GM23338 (cell line): Measurements from ENCODE around the gene RPL36A. TPM values are rescaled to one million over a fixed set of nuclear protein-coding genes. Genes with fewer than 3 reads are reported as not detected.

Experiments used
- ATAC-seq: fragments of 200-7000 bp; cut with Tn5 transposase; 3 replicates; pipeline ENCODE4 v1.9.1; 2020
- DNase-seq: peaks from one replicate; pipeline ENCODE4 v3.0.0-alpha.2; 2015; ENCODE audit warnings: low spot score
- H2AFZ ChIP-seq: fragments of 200-600 bp; sonication (generic); 2 replicates; pipeline ENCODE4 v1.8.0; 2016; ENCODE audit warnings: antibody characterized with exemption, mild to moderate bottlenecking, moderate library complexity
- H3F3A ChIP-seq: fragments of 200-600 bp; sonication (generic); replicated peaks from 2 replicates; pipeline ENCODE4 v1.8.0; 2017; ENCODE audit warnings: antibody characterized with exemption, mixed run types, low read depth
- H3K27ac ChIP-seq: fragments of 200-600 bp; sonication (generic); 2 replicates; pipeline ENCODE4 v1.6.1; 2016; ENCODE audit warnings: low read depth
- H3K27me3 ChIP-seq: fragments of 200-600 bp; sonication (generic); 2 replicates; pipeline ENCODE4 v1.8.0; 2016; ENCODE audit warnings: mild to moderate bottlenecking, mixed run types, moderate library complexity; ENCODE audit not compliant: insufficient read depth
- H3K36me3 ChIP-seq: fragments of 200-600 bp; sonication (generic); 2 replicates; pipeline ENCODE4 v1.8.0; 2016; ENCODE audit warnings: mild to moderate bottlenecking; ENCODE audit not compliant: insufficient read depth
- H3K4me1 ChIP-seq: fragments of 200-600 bp; sonication (generic); 2 replicates; pipeline ENCODE4 v1.8.0; 2016; ENCODE audit warnings: mild to moderate bottlenecking, moderate library complexity; ENCODE audit not compliant: insufficient read depth
- H3K4me2 ChIP-seq: fragments of 200-600 bp; sonication (generic); 2 replicates; pipeline ENCODE4 v1.7.1; 2017; ENCODE audit warnings: mixed run types
- H3K4me3 ChIP-seq: fragments of 200-600 bp; sonication (generic); 2 replicates; pipeline ENCODE4 v1.6.1; 2016; ENCODE audit warnings: mixed run types
- H3K79me2 ChIP-seq: fragments of 200-600 bp; sonication (generic); replicated peaks from 2 replicates; pipeline ENCODE4 v1.8.0; 2017; ENCODE audit warnings: mild to moderate bottlenecking; ENCODE audit not compliant: insufficient read depth
- H3K9me2 ChIP-seq: fragments of 200-600 bp; sonication (generic); 2 replicates; pipeline ENCODE4 v1.8.0; 2017; ENCODE audit not compliant: insufficient read depth
- H4K20me1 ChIP-seq: fragments of 200-600 bp; sonication (generic); replicated peaks from 2 replicates; pipeline ENCODE4 v1.8.0; 2017; ENCODE audit warnings: mild to moderate bottlenecking; ENCODE audit not compliant: insufficient read depth
- H3K27ac Mint-ChIP-seq: 2 replicates; pipeline ENCODE4 v1.8.0; 2020; ENCODE audit warnings: inconsistent platforms, mild to moderate bottlenecking, moderate library complexity, mixed read lengths
- H3K27me3 Mint-ChIP-seq: 3 replicates; pipeline ENCODE4 v1.8.0; 2022; ENCODE audit warnings: low read depth, mild to moderate bottlenecking, moderate library complexity, mixed read lengths, inconsistent platforms; ENCODE audit not compliant: insufficient read depth, poor library complexity
- H3K36me3 Mint-ChIP-seq: 3 replicates; pipeline ENCODE4 v1.8.0; 2021; ENCODE audit warnings: low read depth, mild to moderate bottlenecking, inconsistent platforms, moderate library complexity, mixed read lengths
- H3K4me1 Mint-ChIP-seq: 3 replicates; pipeline ENCODE4 v1.8.0; 2020; ENCODE audit warnings: mild to moderate bottlenecking, inconsistent platforms, mixed read lengths
- H3K4me3 Mint-ChIP-seq: 3 replicates; pipeline ENCODE4 v1.8.0; 2021; ENCODE audit warnings: moderate library complexity, mild to moderate bottlenecking, inconsistent platforms, mixed read lengths
- H3K9me3 Mint-ChIP-seq: 3 replicates; pipeline ENCODE4 v1.8.0; 2020; ENCODE audit warnings: moderate library complexity, mild to moderate bottlenecking, inconsistent platforms, mixed read lengths
- CREB1 ChIP-seq: fragments of 250-450 bp; sonication (Bioruptor Pico); IDR thresholded peaks from 2 replicates; pipeline ENCODE4 v1.5.0; 2020; ENCODE audit warnings: low read depth, mild to moderate bottlenecking, moderate library complexity
- CTCF ChIP-seq, 2 experiments: fragments of 200-600 bp in 1 of 2; sonication (generic) in 1 of 2; conservative IDR thresholded peaks; 2 replicates each; pipeline versions ENCODE4 v1.5.1 to v1.6.1; 2016 to 2017; ENCODE audit warnings: antibody characterized with exemption in 2 of 2, low read depth in 2 of 2, mild to moderate bottlenecking in 2 of 2, moderate library complexity in 1 of 2
- ETS1 ChIP-seq: IDR thresholded peaks from 2 replicates; pipeline ENCODE4 v1.6.1; 2016; ENCODE audit warnings: antibody characterized with exemption
- NANOG ChIP-seq: IDR thresholded peaks from 2 replicates; pipeline ENCODE4 v1.6.1; 2016; ENCODE audit warnings: antibody characterized with exemption, borderline replicate concordance
- POLR2AphosphoS5 ChIP-seq: IDR thresholded peaks from 2 replicates; pipeline ENCODE4 v1.6.1; 2016; ENCODE audit warnings: antibody characterized with exemption, low read depth
- REST ChIP-seq: IDR thresholded peaks from one replicate; pipeline ENCODE4 v1.6.1; 2018; ENCODE audit warnings: antibody characterized with exemption; ENCODE audit not compliant: unreplicated experiment
- ZNF114 ChIP-seq: fragments of 250-450 bp; sonication (Bioruptor Pico); IDR thresholded peaks from 2 replicates; pipeline ENCODE4 v1.5.0; 2020; ENCODE audit warnings: mild to moderate bottlenecking, moderate library complexity
- ZNF462 ChIP-seq: fragments of 250-450 bp; sonication (Bioruptor Pico); IDR thresholded peaks from 2 replicates; pipeline ENCODE4 v1.5.0; 2020; ENCODE audit warnings: mild to moderate bottlenecking, moderate library complexity
- long read RNA-seq: library from polyadenylated mRNA; unstranded; transcript quantifications from one replicate; pipeline ENCODE4 v2.0.0, GENCODE V29; 2020; ENCODE audit not compliant: unreplicated experiment
- polyA plus RNA-seq: library from polyadenylated mRNA; unstranded; fragments of >200 nt; fragmentation: Nextera tagmentation; extraction: Ambion mirVana; gene quantifications from 2 replicates; pipeline ENCODE4 v1.2.1, GENCODE V29; 2016
- total RNA-seq: library from RNA; depleted of rRNA; stranded (reverse); fragments of >200 nt; shearing (Covaris generic); gene quantifications from 2 replicates; pipeline ENCODE4 v1.2.3, GENCODE V29; 2014; rRNA removed

RPL36A gene
- total RNA-seq: 901 and 2,255 TPM in 2 replicates
- 1,348 and 1,607 TPM in 2 replicates for polyA plus RNA-seq
- long read RNA-seq, transcript RPL36A-203 (5 exons, 910 nt): major isoform, 448 of 455 reads
- long read RNA-seq, partial matches to known transcripts: 0 of 455 reads
- long read RNA-seq, other reads (novel, unspliced or antisense): 1 of 455 reads

GRCh38 chrX:101390664-101391525 lies at the start of gene RPL36A:
TSS of gene RPL36A (plus strand) at chrX:101391011. CDS start at chrX:101391044, 33 bp downstream.
- Mint-ChIP-seq H3K4me3 (peak within 1 kb of the TSS; percentile 98), H3K27me3 (peaks cover 16% of the 10 kb centered on the region), H3K9me3 (no peaks in the 10 kb centered on the region), H3K27ac (peak within 1 kb of the TSS; percentile 99), H3K4me1 (peaks cover 9% of the 10 kb centered on the region; the same call in 2 of the 3 replicates), H3K36me3 (peaks cover 45% of the 10 kb centered on the region)
- H3K4me2 ChIP-seq: peak within 1 kb of the TSS; percentile 91
- H3K27me3 ChIP-seq: no peaks in the 10 kb centered on the region
- H3K9me2 ChIP-seq: no peaks in the 10 kb centered on the region
- DNase-seq (peak; percentile 94), ATAC-seq (peak; percentile 96)
- peaks cover 26% of the 10 kb centered on the region for H3K79me2 ChIP-seq
- H3K36me3 ChIP-seq: peaks cover 31% of the 10 kb centered on the region
- TF ChIP-seq ZNF114 (no peak), CREB1 (CRISPR knock-in tag) (no peak), REST (no peak), CTCF (conservative IDR thresholded peaks at IDR 0.05; ENCODE audit: low read depth in 2 of 2) (peak; percentile 51 to 67), NANOG (no peak), POLR2AphosphoS5 (peak; percentile 67), ZNF462 (CRISPR knock-in tag) (no peak), ETS1 (peak; percentile 46; the same call in 1 of the 2 replicates)
- peak within 1 kb of the TSS; percentile 97 for H3K27ac ChIP-seq
- no peaks in the 10 kb centered on the region; the same call in 1 of the 2 replicates for H4K20me1 ChIP-seq
- peak within 1 kb of the TSS; percentile 81; the same call in 1 of the 2 replicates for H2AFZ ChIP-seq
- H3K4me3 ChIP-seq: peak within 1 kb of the TSS; percentile 81
- peaks cover 27% of the 10 kb centered on the region for H3F3A ChIP-seq
- H3K4me1 ChIP-seq: no peaks in the 10 kb centered on the region; the same call in 1 of the 2 replicates
